Embryonic facial prominence (tissue), 1 donor: ENCODE measurements around the gene PITPNB.

ENCODE experiments used
- DNase-seq: peaks from one replicate; pipeline ENCODE4 v3.0.0-alpha.2; 2016; ENCODE audit errors: extremely low spot score

The PITPNB gene

DNA sequence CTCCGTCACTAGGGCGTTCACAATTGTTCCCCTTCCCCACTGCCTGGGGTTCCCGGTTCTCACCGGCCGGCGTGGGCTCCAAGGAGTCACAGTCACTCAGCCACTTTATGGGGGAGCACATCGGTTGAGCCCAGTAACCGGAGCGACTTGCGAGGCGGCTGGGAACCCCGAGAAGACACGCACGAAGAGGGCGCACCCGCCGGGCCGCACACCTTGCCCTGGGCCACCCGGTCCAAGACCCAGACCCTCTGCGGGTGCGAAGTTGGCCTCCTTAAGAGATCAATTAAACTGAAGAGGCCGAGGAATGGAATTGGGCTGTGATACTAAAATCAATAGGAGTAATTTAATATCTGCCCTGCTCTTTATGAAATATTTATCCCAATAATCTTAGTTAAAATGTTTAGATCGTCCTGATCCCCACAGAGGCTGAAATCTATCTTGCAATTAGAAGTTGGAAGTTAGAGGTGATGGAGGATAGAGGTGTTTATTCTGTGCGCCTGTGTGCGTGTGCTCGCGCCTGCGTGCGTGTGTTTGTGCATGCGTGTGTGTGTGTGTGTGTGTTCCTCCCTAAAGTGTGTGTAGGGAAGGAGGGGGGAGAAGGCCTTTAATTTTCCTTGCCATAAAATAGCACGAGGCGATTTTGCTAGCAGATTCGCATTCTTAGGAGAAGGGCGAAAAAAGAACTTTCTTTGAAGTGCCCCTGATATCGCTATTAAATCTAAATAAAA is 116.5 kb downstream of the PITPNB start:
- no peak for DNase-seq
